Hepatocyte (in vitro differentiated cells): ENCODE data around the gene ITGA8.

Experiments used
- EZH2 ChIP-seq: fragments of 200-600 bp; sonication (generic); IDR thresholded peaks from 2 replicates; pipeline ENCODE4 v1.6.1; 2016; ENCODE audit warnings: antibody characterized with exemption, mild to moderate bottlenecking, borderline replicate concordance
- EZH2phosphoT487 ChIP-seq: fragments of 200-600 bp; sonication (generic); IDR thresholded peaks from one replicate; pipeline ENCODE4 v1.6.1; 2018; ENCODE audit warnings: antibody characterized with exemption, mild to moderate bottlenecking, low read depth, moderate library complexity; ENCODE audit not compliant: unreplicated experiment, severe bottlenecking
- TF ChIP-seq, protein P1 (sequence below): fragments of 200-600 bp; sonication (generic); IDR thresholded peaks from 2 replicates; pipeline ENCODE4 v1.5.1; 2016; ENCODE audit warnings: antibody characterized with exemption, mild to moderate bottlenecking; ENCODE audit not compliant: poor library complexity

DNA sequence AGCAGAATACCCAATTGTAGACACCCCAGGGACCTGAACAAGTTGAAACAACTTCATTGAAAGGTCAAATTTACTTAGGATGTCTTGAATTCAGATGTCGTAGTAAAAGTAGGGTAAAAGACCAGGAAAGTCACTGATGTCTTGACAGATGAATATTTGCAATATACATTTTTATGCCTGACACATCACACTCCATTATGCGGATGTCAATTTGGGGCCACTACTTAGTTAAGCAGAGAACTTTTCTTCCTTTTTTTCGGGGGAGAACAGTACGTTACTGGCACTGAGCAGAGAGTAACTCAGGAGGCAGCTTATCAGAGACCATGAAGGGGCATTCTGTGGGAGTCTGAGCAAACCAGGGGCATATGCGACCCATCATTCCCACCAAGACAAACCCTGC, 4.9 kb downstream of the ITGA8 start:
- no peak for TF ChIP-seq EZH2
- TF ChIP-seq, protein P1, sequence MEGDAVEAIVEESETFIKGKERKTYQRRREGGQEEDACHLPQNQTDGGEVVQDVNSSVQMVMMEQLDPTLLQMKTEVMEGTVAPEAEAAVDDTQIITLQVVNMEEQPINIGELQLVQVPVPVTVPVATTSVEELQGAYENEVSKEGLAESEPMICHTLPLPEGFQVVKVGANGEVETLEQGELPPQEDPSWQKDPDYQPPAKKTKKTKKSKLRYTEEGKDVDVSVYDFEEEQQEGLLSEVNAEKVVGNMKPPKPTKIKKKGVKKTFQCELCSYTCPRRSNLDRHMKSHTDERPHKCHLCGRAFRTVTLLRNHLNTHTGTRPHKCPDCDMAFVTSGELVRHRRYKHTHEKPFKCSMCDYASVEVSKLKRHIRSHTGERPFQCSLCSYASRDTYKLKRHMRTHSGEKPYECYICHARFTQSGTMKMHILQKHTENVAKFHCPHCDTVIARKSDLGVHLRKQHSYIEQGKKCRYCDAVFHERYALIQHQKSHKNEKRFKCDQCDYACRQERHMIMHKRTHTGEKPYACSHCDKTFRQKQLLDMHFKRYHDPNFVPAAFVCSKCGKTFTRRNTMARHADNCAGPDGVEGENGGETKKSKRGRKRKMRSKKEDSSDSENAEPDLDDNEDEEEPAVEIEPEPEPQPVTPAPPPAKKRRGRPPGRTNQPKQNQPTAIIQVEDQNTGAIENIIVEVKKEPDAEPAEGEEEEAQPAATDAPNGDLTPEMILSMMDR = no peak
- TF ChIP-seq EZH2phosphoT487 = no peak
